Neutrophil (primary cell): Measurements from ENCODE around the gene HYAL3.

Experiments
- H3K27ac ChIP-seq: fragments of 200-600 bp; sonication (generic); 2 replicates; pipeline ENCODE4 v1.5.1; 2016; ENCODE audit warnings: mild to moderate bottlenecking, moderate library complexity
- H3K27me3 ChIP-seq: fragments of 200-600 bp; sonication (generic); 2 replicates; pipeline ENCODE4 v1.6.0; 2016; ENCODE audit warnings: mild to moderate bottlenecking
- H3K36me3 ChIP-seq: fragments of 200-600 bp; sonication (generic); 2 replicates; pipeline ENCODE4 v1.5.1; 2017
- H3K4me1 ChIP-seq, 2 experiments: fragments of 200-600 bp in 1 of 2; sonication (generic) in 1 of 2; 1 replicate in 1 of 2; 2 replicates in 1 of 2; pipeline versions ENCODE4 v1.5.1 to v1.6.1; 2013 to 2016; ENCODE audit warnings: low read depth in 1 of 2, low read length in 1 of 2, mild to moderate bottlenecking in 1 of 2, moderate library complexity in 1 of 2; ENCODE audit not compliant: control insufficient read depth in 1 of 2, insufficient read depth in 1 of 2
- H3K4me3 ChIP-seq, 2 experiments: fragments of 200-600 bp in 1 of 2; sonication (generic) in 1 of 2; 1 replicate in 1 of 2; 2 replicates in 1 of 2; pipeline ENCODE4 v1.5.1; 2013 to 2016; ENCODE audit warnings: low read depth in 1 of 2, low read length in 1 of 2, mild to moderate bottlenecking in 1 of 2, moderate library complexity in 1 of 2
- H3K9me3 ChIP-seq: fragments of 200-600 bp; sonication (generic); 2 replicates; pipeline ENCODE4 v1.5.1; 2016
- TF ChIP-seq, protein P1 (sequence below): fragments of 200-600 bp; sonication (generic); IDR thresholded peaks from 2 replicates; pipeline ENCODE4 v1.5.1; 2016; ENCODE audit warnings: antibody characterized with exemption

The HYAL3 gene

GRCh38 chr3:50319894-50320625, 20.9 kb upstream of the HYAL3 start:
- no peaks in the 10 kb centered on the region for H3K27me3 ChIP-seq
- H3K4me3 ChIP-seq = peak overlapping the region; percentile 72 to 77
- no peaks in the 10 kb centered on the region for H3K9me3 ChIP-seq
- H3K27ac ChIP-seq = peak overlapping the region; percentile 95
- peaks cover 68 to 82% of the 10 kb centered on the region in 2 experiments for H3K4me1 ChIP-seq
- H3K36me3 ChIP-seq = peaks cover 5% of the 10 kb centered on the region
- TF ChIP-seq, protein P1, sequence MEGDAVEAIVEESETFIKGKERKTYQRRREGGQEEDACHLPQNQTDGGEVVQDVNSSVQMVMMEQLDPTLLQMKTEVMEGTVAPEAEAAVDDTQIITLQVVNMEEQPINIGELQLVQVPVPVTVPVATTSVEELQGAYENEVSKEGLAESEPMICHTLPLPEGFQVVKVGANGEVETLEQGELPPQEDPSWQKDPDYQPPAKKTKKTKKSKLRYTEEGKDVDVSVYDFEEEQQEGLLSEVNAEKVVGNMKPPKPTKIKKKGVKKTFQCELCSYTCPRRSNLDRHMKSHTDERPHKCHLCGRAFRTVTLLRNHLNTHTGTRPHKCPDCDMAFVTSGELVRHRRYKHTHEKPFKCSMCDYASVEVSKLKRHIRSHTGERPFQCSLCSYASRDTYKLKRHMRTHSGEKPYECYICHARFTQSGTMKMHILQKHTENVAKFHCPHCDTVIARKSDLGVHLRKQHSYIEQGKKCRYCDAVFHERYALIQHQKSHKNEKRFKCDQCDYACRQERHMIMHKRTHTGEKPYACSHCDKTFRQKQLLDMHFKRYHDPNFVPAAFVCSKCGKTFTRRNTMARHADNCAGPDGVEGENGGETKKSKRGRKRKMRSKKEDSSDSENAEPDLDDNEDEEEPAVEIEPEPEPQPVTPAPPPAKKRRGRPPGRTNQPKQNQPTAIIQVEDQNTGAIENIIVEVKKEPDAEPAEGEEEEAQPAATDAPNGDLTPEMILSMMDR = no peak

DNA sequence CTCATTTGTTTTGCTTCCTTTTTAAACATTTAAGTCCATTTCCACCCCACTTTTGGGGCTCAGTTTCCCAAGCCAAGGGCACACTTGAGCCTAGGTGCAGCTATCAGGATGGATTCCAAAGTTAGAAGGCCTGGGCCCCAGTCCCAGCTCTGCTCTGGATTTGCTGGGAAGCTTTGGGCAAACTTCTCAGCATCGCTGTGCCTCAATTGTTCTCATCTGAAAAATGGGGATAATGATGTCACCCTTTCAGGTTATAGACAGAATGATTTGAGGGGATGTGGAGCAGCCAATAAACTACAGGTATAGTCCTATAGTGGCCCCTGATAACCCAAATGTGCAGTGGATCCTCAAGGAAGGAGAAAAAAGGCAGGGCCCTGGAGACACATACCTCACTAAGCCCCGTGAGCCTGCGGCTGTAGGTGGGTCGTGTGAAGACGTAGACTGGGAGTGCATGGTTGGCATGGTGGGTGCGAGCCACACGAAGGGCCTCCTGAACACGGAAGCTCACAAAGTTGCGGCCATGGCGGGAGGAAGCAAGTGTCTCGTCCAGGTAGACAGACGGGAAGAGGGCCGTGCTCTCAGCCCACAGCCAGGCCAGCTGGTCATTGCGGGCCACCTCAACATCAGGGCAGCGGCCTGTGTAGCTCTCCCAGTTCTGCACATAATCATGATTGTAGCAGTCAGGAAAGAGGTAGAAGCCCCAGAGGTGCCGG, 20.1 kb upstream of the HYAL3 start:
- H3K9me3 ChIP-seq = no peaks in the 10 kb centered on the region
- H3K27ac ChIP-seq = peak overlapping the region; percentile 86
- TF ChIP-seq, protein P1 = no peak
- no peaks in the 10 kb centered on the region for H3K27me3 ChIP-seq
- peak overlapping the region; percentile 23 to 77 for H3K4me3 ChIP-seq
- H3K4me1 ChIP-seq = peaks cover 60 to 75% of the 10 kb centered on the region in 2 experiments
- H3K36me3 ChIP-seq = peaks cover 5% of the 10 kb centered on the region

GRCh38 chr3:50318615-50319014, 19.4 kb upstream of the HYAL3 start:
- Histone ChIP-seq H3K4me3 (peak overlapping the region; percentile 23 to 77), H3K27me3 (no peaks in the 10 kb centered on the region), H3K4me1 (peaks cover 53 to 67% of the 10 kb centered on the region in 2 experiments), H3K9me3 (no peaks in the 10 kb centered on the region), H3K27ac (peak overlapping the region; percentile 86), H3K36me3 (peaks cover 5% of the 10 kb centered on the region)
- TF ChIP-seq, protein P1 = peak; percentile 20

DNA sequence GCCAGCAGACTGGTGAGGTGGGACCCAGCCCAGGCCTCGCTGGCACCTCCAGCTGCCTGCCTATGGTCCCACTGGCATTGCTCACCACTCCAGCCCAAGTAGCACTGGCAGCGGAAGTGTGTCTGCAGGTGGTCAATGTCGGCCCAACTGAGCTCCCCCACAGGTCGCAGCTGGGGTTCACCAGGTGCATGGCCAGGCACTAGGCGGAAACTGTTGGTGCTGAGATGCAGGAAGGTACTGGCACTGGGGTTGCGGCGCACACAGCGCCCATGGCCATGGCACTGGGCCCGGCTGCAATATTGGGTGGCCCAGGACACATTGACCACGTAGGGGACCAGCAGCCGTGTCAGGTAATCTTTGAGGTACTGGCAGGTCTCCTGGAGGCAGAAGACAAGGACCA, 19.0 kb upstream of the HYAL3 start:
- TF ChIP-seq, protein P1 = no peak
- Histone ChIP-seq H3K36me3 (peaks cover 5% of the 10 kb centered on the region), H3K4me3 (peak overlapping the region; percentile 23 to 77), H3K9me3 (no peaks in the 10 kb centered on the region), H3K4me1 (peaks cover 49 to 63% of the 10 kb centered on the region in 2 experiments), H3K27ac (peak overlapping the region; percentile 86), H3K27me3 (no peaks in the 10 kb centered on the region)

- H3K4me1 ChIP-seq = peaks cover 40 to 54% of the 10 kb centered on the region in 2 experiments
- no peak overlapping the region for H3K4me3 ChIP-seq
- H3K36me3 ChIP-seq = peaks cover 5% of the 10 kb centered on the region
- no peaks in the 10 kb centered on the region for H3K27me3 ChIP-seq
- H3K27ac ChIP-seq = no peak overlapping the region
- H3K9me3 ChIP-seq = no peaks in the 10 kb centered on the region
- TF ChIP-seq, protein P1 = no peak
Measured at GRCh38 chr3:50317300-50317699, 18.1 kb upstream of the HYAL3 start.
